ENCODE results near the gene SPATA31E1.

GRCh38 chr9:87874304-87874623 is 8.4 kb upstream of the SPATA31E1 start:
- TF ChIP-seq POLR2A (IDR thresholded peaks at IDR 0.05; ENCODE audit: low read length) (no peak), GATA1 (IDR thresholded peaks at IDR 0.05; ENCODE audit: low read depth, low read length) (no peak)

Data from erythroblast (primary cell).